ENCODE results near the gene SDC4. TPM values are rescaled to one million over a fixed set of nuclear protein-coding genes. Genes with fewer than 3 reads are reported as not detected.

SDC4 gene
- total and polyA plus RNA-seq, 7 donors = 32.2 to 323 (median 95.2) TPM

DNA sequence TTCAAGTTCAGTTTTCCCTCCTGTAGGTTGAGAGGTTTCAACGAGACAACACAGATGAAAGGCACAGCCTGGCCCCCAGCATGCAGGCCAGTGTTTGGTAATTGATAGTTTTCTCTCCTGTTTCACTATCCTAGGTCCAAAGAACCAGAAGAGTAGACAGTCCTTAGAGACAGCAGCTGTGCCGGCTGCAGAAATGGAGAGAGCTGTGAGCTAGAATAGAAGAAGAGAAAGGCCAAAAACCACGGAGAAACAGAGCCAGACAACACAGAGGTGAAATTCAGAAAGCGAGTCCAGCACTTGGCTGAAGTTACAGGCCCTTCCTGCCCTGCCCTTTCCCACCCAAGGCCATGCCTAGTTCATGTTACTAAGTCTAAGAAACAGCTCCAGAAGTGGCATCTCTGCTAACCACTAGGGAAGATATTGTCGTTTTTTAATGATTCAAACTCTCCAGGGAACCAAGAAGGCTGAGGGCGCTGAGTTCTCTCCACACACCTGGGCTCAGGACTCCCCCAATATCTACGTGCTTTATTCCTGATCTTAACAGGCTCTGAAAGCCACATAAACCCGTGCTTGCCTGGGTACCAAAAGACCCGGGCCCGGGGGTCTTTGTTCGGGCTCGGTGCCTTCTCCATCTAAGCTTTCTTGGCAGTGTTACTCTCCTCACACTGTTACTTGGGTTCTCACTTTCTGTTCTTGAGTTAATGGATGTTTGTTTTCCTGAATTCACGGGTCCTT, 58.1 kb downstream of the SDC4 start:
- Histone ChIP-seq H3K27me3 (ENCODE audit: insufficient read depth in 3 of 3, low read length in 2 of 3) (peaks cover 0 to 19% (median 11%) of the 10 kb centered on the region in 3 donors), H3K36me3 (ENCODE audit: insufficient read depth in 1 of 2, low read depth in 1 of 2) (no peaks in the 10 kb centered on the region), H3K27ac (no peak overlapping the region), H3K9me3 (no peaks in the 10 kb centered on the region), H3K4me1 (peaks cover 8% of the 10 kb centered on the region), H3K4me3 (no peak overlapping the region)
- WGBS, 3 donors = 62 to 68% (median 67%) methylated on average over 13 of the region's 13 CpGs
- TF ChIP-seq, protein P1, sequence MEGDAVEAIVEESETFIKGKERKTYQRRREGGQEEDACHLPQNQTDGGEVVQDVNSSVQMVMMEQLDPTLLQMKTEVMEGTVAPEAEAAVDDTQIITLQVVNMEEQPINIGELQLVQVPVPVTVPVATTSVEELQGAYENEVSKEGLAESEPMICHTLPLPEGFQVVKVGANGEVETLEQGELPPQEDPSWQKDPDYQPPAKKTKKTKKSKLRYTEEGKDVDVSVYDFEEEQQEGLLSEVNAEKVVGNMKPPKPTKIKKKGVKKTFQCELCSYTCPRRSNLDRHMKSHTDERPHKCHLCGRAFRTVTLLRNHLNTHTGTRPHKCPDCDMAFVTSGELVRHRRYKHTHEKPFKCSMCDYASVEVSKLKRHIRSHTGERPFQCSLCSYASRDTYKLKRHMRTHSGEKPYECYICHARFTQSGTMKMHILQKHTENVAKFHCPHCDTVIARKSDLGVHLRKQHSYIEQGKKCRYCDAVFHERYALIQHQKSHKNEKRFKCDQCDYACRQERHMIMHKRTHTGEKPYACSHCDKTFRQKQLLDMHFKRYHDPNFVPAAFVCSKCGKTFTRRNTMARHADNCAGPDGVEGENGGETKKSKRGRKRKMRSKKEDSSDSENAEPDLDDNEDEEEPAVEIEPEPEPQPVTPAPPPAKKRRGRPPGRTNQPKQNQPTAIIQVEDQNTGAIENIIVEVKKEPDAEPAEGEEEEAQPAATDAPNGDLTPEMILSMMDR (IDR thresholded peaks at IDR 0.05) = no peak
- intact Hi-C loops (cut with DNase I) = loop anchor here (2.0 to 10.0 kb wide), 3 partner anchors 193 to 247 kb away; no protein-coding TSS in a partner anchor
- DNase-seq = no peak
- ATAC-seq = peak in 1 of 4 donors; percentile 15

DNA sequence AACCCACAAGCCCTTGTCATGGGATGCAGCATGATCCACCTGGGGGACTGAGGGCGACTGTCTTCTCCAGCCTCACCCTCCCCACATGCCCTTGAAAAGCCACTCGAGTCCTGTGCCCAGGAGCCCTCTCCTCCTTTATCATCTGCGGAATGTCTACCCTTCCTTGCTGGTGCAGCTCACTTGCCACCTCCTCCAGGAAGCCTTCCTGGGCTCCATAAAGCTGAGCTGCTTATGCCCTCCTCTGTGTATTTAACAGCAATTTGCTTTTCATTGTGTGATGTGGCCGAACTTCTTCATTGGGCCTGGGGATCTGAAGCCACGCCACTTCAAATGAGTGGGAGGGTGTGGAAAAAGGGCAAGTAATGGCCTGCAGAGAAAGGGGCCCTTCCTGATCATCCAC, 59.4 kb downstream of the SDC4 start:
- Histone ChIP-seq H3K36me3 (ENCODE audit: insufficient read depth in 1 of 2, low read depth in 1 of 2) (no peaks in the 10 kb centered on the region), H3K4me3 (no peak overlapping the region), H3K27ac (no peak overlapping the region), H3K9me3 (no peaks in the 10 kb centered on the region), H3K27me3 (ENCODE audit: insufficient read depth in 3 of 3, low read length in 2 of 3) (peaks cover 0 to 16% (median 10%) of the 10 kb centered on the region in 3 donors), H3K4me1 (peaks cover 8% of the 10 kb centered on the region)
- intact Hi-C loops (cut with DNase I) = no loop called here
- 83 to 92% (median 83%) methylated on average over 5 of the region's 5 CpGs for WGBS, 3 donors
- DNase-seq (no peak), ATAC-seq (no peak)
- TF ChIP-seq, protein P1 (IDR thresholded peaks at IDR 0.05) = no peak

DNA sequence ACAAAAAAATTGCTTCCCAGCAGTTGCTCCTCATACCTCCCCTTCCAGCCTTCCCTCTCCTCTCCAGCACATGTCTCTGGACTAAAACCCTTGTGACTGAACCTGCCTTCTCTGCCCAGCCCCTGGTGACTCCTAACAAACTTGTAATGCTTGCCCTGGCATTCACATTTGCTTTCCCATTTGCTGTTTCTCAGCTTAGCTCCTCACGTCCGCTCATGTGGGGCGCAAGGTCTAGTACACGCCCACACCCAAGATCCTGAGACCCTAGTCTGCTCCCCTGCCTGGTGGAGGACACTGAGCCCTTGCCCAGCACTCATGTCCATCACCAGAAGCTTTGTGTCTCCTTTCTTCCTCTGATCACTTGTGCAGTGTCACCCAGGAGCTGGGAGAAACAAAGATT, 59.8 kb downstream of the SDC4 start:
- Histone ChIP-seq H3K36me3 (ENCODE audit: insufficient read depth in 1 of 2, low read depth in 1 of 2) (no peaks in the 10 kb centered on the region), H3K27ac (no peak overlapping the region), H3K4me3 (no peak overlapping the region), H3K27me3 (ENCODE audit: insufficient read depth in 3 of 3, low read length in 2 of 3) (peaks cover 0 to 18% (median 6%) of the 10 kb centered on the region in 3 donors), H3K9me3 (no peaks in the 10 kb centered on the region), H3K4me1 (peaks cover 7% of the 10 kb centered on the region)
- intact Hi-C loops (cut with DNase I) = no loop called here
- DNase-seq = no peak
- TF ChIP-seq, protein P1 (IDR thresholded peaks at IDR 0.05) = no peak
- WGBS, 3 donors = 70 to 79% (median 75%) methylated on average over 4 of the region's 4 CpGs
- ATAC-seq = no peak

DNA sequence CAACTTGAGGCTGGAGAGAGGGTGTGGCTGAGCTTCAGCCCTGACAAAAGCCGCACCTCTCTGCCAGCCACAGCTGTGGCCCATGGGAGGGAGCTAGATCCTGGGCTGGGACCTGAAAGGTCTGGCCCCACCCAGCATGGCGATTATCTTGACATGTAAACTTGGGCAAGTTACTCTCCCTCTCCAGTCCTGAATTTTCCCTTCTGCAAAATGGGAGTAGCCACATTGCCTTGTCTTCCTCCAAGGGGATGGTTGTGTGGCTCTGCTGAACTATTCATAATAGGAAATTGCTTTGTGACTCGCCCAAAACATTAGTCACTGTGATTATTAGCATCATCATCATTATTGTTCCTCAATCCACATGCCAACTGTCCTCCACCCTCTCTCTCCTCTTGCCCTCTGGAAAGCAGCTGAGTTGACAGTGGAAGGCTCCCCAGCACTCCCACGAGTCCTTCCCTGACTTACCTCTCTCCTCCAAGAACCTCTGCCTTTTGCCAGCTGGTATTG, 64.6 kb downstream of the SDC4 start:
- peaks cover 2 to 38% (median 4%) of the 10 kb centered on the region in 3 donors for H3K27me3 ChIP-seq (ENCODE audit: insufficient read depth in 3 of 3, low read length in 2 of 3)
- H3K4me3 ChIP-seq = no peak overlapping the region

More for the DNA sequence above, 64.6 kb downstream of the SDC4 start:
- H3K9me3 ChIP-seq = no peaks in the 10 kb centered on the region
- intact Hi-C loops (cut with DNase I) = no loop called here
- H3K27ac ChIP-seq = no peak overlapping the region
- H3K36me3 ChIP-seq (ENCODE audit: insufficient read depth in 1 of 2, low read depth in 1 of 2) = no peaks in the 10 kb centered on the region
- no peaks in the 10 kb centered on the region for H3K4me1 ChIP-seq
- WGBS, 3 donors = 38 to 51% (median 46%) methylated on average over 4 of the region's 4 CpGs
- no peak for ATAC-seq
- TF ChIP-seq, protein P1 (IDR thresholded peaks at IDR 0.05) = no peak
- DNase-seq = no peak
